H1 (cell line): ENCODE data around the gene CKAP2L. TPM values are rescaled to one million over a fixed set of nuclear protein-coding genes. Genes with fewer than 3 reads are reported as not detected.

Source experiments
- CTCF ChIA-PET: fragments of 300-600 bp; sonication (Branson Sonifier 250); formaldehyde crosslinking; loops from one replicate; lab custom pipeline; 2021; ENCODE audit not compliant: partially characterized antibody; lab: Charles Lee
- POLR2A ChIA-PET: fragments of 300-600 bp; sonication (Branson Sonifier 250); formaldehyde crosslinking; loops from one replicate; lab custom pipeline; 2021; ENCODE audit warnings: inconsistent platforms; ENCODE audit not compliant: partially characterized antibody; lab: Charles Lee
- DNase-seq, 2 experiments: peaks; one replicate each; pipeline versions ENCODE4 v3.0.0 to v3.0.0-alpha.2; 2010 to 2022; ENCODE audit warnings: low spot score in 2 of 2, low read depth in 1 of 2, mixed read lengths in 1 of 2
- FAIRE-seq: peaks from 2 replicates; lab custom pipeline; 2011; peaks lifted over from hg19 to GRCh38; lab: Jason Lieb, UNC
- H2AFZ ChIP-seq: 2 replicates; pipeline ENCODE4 v1.8.1; 2012; ENCODE audit warnings: low read length, inconsistent platforms
- H2AK5ac ChIP-seq: 2 replicates; pipeline ENCODE4 v1.6.1; 2013; ENCODE audit warnings: low read depth, low read length
- H2BK120ac ChIP-seq: replicated peaks from 2 replicates; pipeline ENCODE3; 2013; ENCODE audit warnings: low read depth, low read length, inconsistent platforms
- H2BK12ac ChIP-seq: 2 replicates; pipeline ENCODE4 v1.6.1; 2013; ENCODE audit warnings: low read depth, low read length
- H2BK15ac ChIP-seq: 2 replicates; pipeline ENCODE4 v1.6.1; 2013; ENCODE audit warnings: low read length
- H2BK20ac ChIP-seq: 2 replicates; pipeline ENCODE4 v1.6.1; 2013; ENCODE audit warnings: low read length
- H2BK5ac ChIP-seq: 2 replicates; pipeline ENCODE4 v1.6.1; 2013; ENCODE audit warnings: low read depth, low read length
- H3K14ac ChIP-seq: 2 replicates; pipeline ENCODE4 v1.6.1; 2013; ENCODE audit warnings: inconsistent platforms; ENCODE audit not compliant: insufficient read length
- H3K18ac ChIP-seq: 2 replicates; pipeline ENCODE4 v1.6.1; 2013; ENCODE audit warnings: low read length; ENCODE audit errors: extremely low read depth
- H3K23ac ChIP-seq: 2 replicates; pipeline ENCODE4 v1.6.1; 2013; ENCODE audit warnings: inconsistent platforms; ENCODE audit not compliant: insufficient read length
- H3K23me2 ChIP-seq: 2 replicates; pipeline ENCODE4 v1.6.1; 2013; ENCODE audit warnings: low read depth, low read length
- H3K27ac ChIP-seq: 2 replicates; pipeline ENCODE4 v1.6.1; 2011; ENCODE audit warnings: low read depth, low read length, inconsistent platforms
- H3K27me3 ChIP-seq, 4 experiments: replicated peaks in 1 of 4; 1 replicate in 1 of 4; 2 replicates in 3 of 4; pipeline versions ENCODE4 v1.6.1 to v1.8.1; 2011 to 2013; ENCODE audit warnings: low read length in 3 of 4, mild to moderate bottlenecking in 3 of 4, inconsistent platforms in 2 of 4, mixed read lengths in 2 of 4, moderate library complexity in 1 of 4; ENCODE audit not compliant: control insufficient read depth in 3 of 4, insufficient read depth in 3 of 4; ENCODE audit errors: extremely low read depth in 1 of 4
- H3K36me3 ChIP-seq, 4 experiments: 2 replicates each; pipeline versions ENCODE4 v1.6.1 to v1.8.1; 2011 to 2013; ENCODE audit warnings: mild to moderate bottlenecking in 4 of 4, low read length in 3 of 4, moderate library complexity in 2 of 4, control low read depth in 1 of 4, inconsistent platforms in 1 of 4; ENCODE audit not compliant: insufficient read depth in 4 of 4, control insufficient read depth in 2 of 4
- H3K4ac ChIP-seq: replicated peaks from 2 replicates; pipeline ENCODE3; 2013; ENCODE audit warnings: low read length, low read depth, mixed read lengths, inconsistent platforms; ENCODE audit not compliant: insufficient read length
- H3K4me1 ChIP-seq, 4 experiments: replicated peaks in 1 of 4; 1 replicate in 1 of 4; 2 replicates in 3 of 4; pipeline versions ENCODE4 v1.6.1 to v1.8.1; 2011 to 2013; ENCODE audit warnings: low read length in 3 of 4, inconsistent platforms in 2 of 4, mixed read lengths in 1 of 4; ENCODE audit not compliant: insufficient read depth in 4 of 4, control insufficient read depth in 3 of 4
- H3K4me2 ChIP-seq, 2 experiments: 2 replicates each; pipeline versions ENCODE4 v1.6.1 to v1.8.1; 2011 to 2013; ENCODE audit warnings: low read depth in 2 of 2, low read length in 2 of 2, control low read depth in 1 of 2, inconsistent platforms in 1 of 2, mild to moderate bottlenecking in 1 of 2; ENCODE audit not compliant: insufficient read depth in 1 of 2
- H3K4me3 ChIP-seq, 4 experiments: fragments of 200-600, 300-600 bp in 1 of 4; sonication (generic), shearing (Covaris generic), sonication (Bioruptor Twin) in 1 of 4; 2 replicates each; pipeline versions ENCODE4 v1.5.1 to v1.8.1; 2011 to 2016; ENCODE audit warnings: low read length in 4 of 4, low read depth in 3 of 4, control low read depth in 2 of 4, inconsistent platforms in 2 of 4, mild to moderate bottlenecking in 2 of 4, mixed read lengths in 1 of 4, moderate library complexity in 1 of 4; ENCODE audit not compliant: insufficient read depth in 2 of 4; ENCODE audit errors: extremely low read depth in 1 of 4
- H3K56ac ChIP-seq: replicated peaks from 2 replicates; pipeline ENCODE3; 2013; ENCODE audit warnings: low read depth, mild to moderate bottlenecking, mixed read lengths, low read length, inconsistent platforms; ENCODE audit not compliant: insufficient read length
- H3K79me1 ChIP-seq: 2 replicates; pipeline ENCODE4 v1.6.1; 2013; ENCODE audit warnings: low read depth, low read length, control low read depth
- H3K79me2 ChIP-seq, 2 experiments: 2 replicates each; pipeline versions ENCODE4 v1.6.1 to v1.8.1; 2012 to 2013; ENCODE audit warnings: low read length in 2 of 2, mild to moderate bottlenecking in 2 of 2, inconsistent platforms in 1 of 2; ENCODE audit not compliant: insufficient read depth in 2 of 2, control insufficient read depth in 1 of 2
- H3K9ac ChIP-seq, 4 experiments: replicated peaks in 1 of 4; 1 replicate in 1 of 4; 2 replicates in 3 of 4; pipeline versions ENCODE4 v1.6.1 to v1.8.1; 2011 to 2013; ENCODE audit warnings: low read depth in 3 of 4, low read length in 3 of 4, control low read depth in 2 of 4, mild to moderate bottlenecking in 2 of 4, moderate library complexity in 2 of 4, inconsistent platforms in 1 of 4; ENCODE audit errors: extremely low read depth in 1 of 4
- H3K9me3 ChIP-seq, 2 experiments: 2 replicates each; pipeline versions ENCODE4 v1.6.1 to v1.8.1; 2012 to 2013; ENCODE audit warnings: mild to moderate bottlenecking in 2 of 2, moderate library complexity in 2 of 2, control low read depth in 1 of 2, inconsistent platforms in 1 of 2, low read depth in 1 of 2, low read length in 1 of 2, mixed read lengths in 1 of 2; ENCODE audit not compliant: insufficient read depth in 2 of 2
- H4K20me1 ChIP-seq, 2 experiments: replicated peaks in 1 of 2; 2 replicates each; pipeline versions ENCODE3 to v1.8.1; 2011 to 2013; ENCODE audit warnings: inconsistent platforms in 2 of 2, low read length in 2 of 2, mild to moderate bottlenecking in 1 of 2; ENCODE audit not compliant: insufficient read depth in 2 of 2, control insufficient read depth in 1 of 2
- H4K5ac ChIP-seq: 2 replicates; pipeline ENCODE4 v1.6.1; 2013; ENCODE audit warnings: low read length, low read depth, mixed read lengths, inconsistent platforms; ENCODE audit not compliant: insufficient read length
- H4K8ac ChIP-seq: 2 replicates; pipeline ENCODE4 v1.8.0; 2013; ENCODE audit warnings: mild to moderate bottlenecking, moderate library complexity, low read length, inconsistent platforms; ENCODE audit not compliant: insufficient read depth; ENCODE audit errors: extremely low read depth
- H4K91ac ChIP-seq: replicated peaks from 2 replicates; pipeline ENCODE3; 2013; ENCODE audit warnings: low read length, mixed read lengths, inconsistent platforms; ENCODE audit not compliant: insufficient read length
- SP4 ChIP-seq: IDR thresholded peaks from 2 replicates; pipeline ENCODE4 v1.6.1; 2012; ENCODE audit warnings: low read length, inconsistent platforms
- ZNF274 ChIP-seq: IDR thresholded peaks from 2 replicates; pipeline ENCODE4 v1.7.0; 2012; ENCODE audit warnings: low read length, borderline replicate concordance; ENCODE audit errors: extremely low read depth
- WGBS, 2 experiments: shearing (Covaris generic) in 1 of 2; methylation state at CpG; one replicate each; pipeline versions ENCODE4 v1.1.6 to v1.1.7; 2013 to 2015; ENCODE audit warnings: low lambda C conversion rate in 2 of 2, mixed read lengths in 2 of 2, inconsistent platforms in 1 of 2, low coverage in 1 of 2, missing lambda C conversion rate in 1 of 2; ENCODE audit not compliant: insufficient replicate concordance in 2 of 2, insufficient coverage in 1 of 2, insufficient read length in 1 of 2; ENCODE audit errors: extremely low coverage in 1 of 2, missing lambda C conversion rate in 1 of 2; 5-methylcytosine and 5-hydroxymethylcytosine counted together
- polyA plus RNA-seq, 7 experiments: library from polyadenylated mRNA; depleted of rRNA in 3 of 7; stranded (reverse) in 5 of 7; unstranded in 2 of 7; fragments of >200 nt in 5 of 7; fragments of 200-250 nt in 2 of 7; gene quantifications; 1 replicate in 5 of 7; 2 replicates in 1 of 7; 4 replicates in 1 of 7; pipeline versions ENCODE4 v1.2.1 to v1.2.3, GENCODE V29; 2011 to 2013; ENCODE audit warnings: missing spikeins in 2 of 7, mixed read lengths in 2 of 7
- total RNA-seq: library from RNA; stranded (reverse); fragmentation: NEBNext Ultra II Directional; extraction: Animal tissue kit (Norgen Biotek cat#: 25700); gene quantifications from 2 replicates; pipeline ENCODE4 v1.2.1, GENCODE V29; 2021

The CKAP2L gene
- total and polyA plus RNA-seq, 2 of the 8 experiments (the other 6 are each of a cell fraction or from before 2014, with no cell fraction given): 2.5 to 20.7 TPM

DNA sequence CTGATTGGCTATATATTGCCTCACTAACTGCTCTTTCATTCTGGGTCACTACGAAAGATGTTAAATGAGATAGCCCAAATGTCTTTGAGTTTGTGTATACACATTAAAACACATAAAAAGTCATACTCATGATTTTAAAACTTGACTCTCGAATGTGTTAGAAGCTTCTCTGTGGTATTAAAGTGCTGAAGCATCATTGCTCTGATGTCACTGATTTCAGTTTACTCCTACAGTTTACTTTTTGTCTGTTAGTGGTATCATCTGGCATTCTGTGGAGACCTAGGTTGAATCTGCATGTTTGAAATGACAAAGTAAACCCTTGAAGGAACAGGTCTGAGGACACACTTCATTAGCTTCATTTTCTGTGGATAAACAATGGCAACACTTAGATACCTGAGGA is 32.9 kb downstream of the CKAP2L start:
- Histone ChIP-seq H2BK5ac (no peak overlapping the region), H3K23ac (no peak overlapping the region), H3K9ac (no peak overlapping the region), H4K91ac (no peak overlapping the region), H3K27me3 (no peaks in the 10 kb centered on the region), H3K4me3 (no peak overlapping the region), H3K4ac (no peak overlapping the region), H3K23me2 (no peaks in the 10 kb centered on the region), H3K4me1 (no peaks in the 10 kb centered on the region), H2BK12ac (no peak overlapping the region), H4K20me1 (no peaks in the 10 kb centered on the region), H4K5ac (no peak overlapping the region), H3K56ac (no peak overlapping the region), H3K4me2 (no peak overlapping the region), H3K18ac (no peak overlapping the region), H2BK120ac (no peak overlapping the region), H2AK5ac (no peak overlapping the region), H3K36me3 (no peaks in the 10 kb centered on the region), H2BK20ac (no peak overlapping the region), H2AFZ (no peak overlapping the region), H4K8ac (no peak overlapping the region), H3K79me2 (no peaks in the 10 kb centered on the region), H3K27ac (no peak overlapping the region), H3K79me1 (no peaks in the 10 kb centered on the region), H2BK15ac (no peak overlapping the region), H3K9me3 (no peaks in the 10 kb centered on the region), H3K14ac (no peak overlapping the region)
- DNase-seq: no peak
- WGBS, 2 experiments: 88% methylated on average over 2 of the region's 2 CpGs; no CpG with 5 or more reads in 1 of the 2 experiments
- no peak for TF ChIP-seq ZNF274
- no peak for TF ChIP-seq SP4
- ChIA-PET POLR2A (no interaction called here), CTCF (interaction anchor here (0.9 to 1.0 kb wide), 2 partner anchors 8 to 132 kb away, joined by 3 to 4 read pairs; no protein-coding TSS in a partner anchor)
- no peak for FAIRE-seq
